GM12875 (cell line): Measurements from ENCODE around the gene TMEM121.

Experiments used
- H3K4me3 ChIP-seq: one replicate; pipeline ENCODE4 v1.5.1; 2011; ENCODE audit warnings: low read depth, low read length, control low read depth
- CTCF ChIP-seq: IDR thresholded peaks from 2 replicates; pipeline ENCODE4 v1.5.1; 2011; ENCODE audit warnings: low read depth, mild to moderate bottlenecking, control low read depth, inconsistent platforms, low read length, moderate library complexity, borderline replicate concordance; ENCODE audit not compliant: insufficient read depth

Gene TMEM121

DNA sequence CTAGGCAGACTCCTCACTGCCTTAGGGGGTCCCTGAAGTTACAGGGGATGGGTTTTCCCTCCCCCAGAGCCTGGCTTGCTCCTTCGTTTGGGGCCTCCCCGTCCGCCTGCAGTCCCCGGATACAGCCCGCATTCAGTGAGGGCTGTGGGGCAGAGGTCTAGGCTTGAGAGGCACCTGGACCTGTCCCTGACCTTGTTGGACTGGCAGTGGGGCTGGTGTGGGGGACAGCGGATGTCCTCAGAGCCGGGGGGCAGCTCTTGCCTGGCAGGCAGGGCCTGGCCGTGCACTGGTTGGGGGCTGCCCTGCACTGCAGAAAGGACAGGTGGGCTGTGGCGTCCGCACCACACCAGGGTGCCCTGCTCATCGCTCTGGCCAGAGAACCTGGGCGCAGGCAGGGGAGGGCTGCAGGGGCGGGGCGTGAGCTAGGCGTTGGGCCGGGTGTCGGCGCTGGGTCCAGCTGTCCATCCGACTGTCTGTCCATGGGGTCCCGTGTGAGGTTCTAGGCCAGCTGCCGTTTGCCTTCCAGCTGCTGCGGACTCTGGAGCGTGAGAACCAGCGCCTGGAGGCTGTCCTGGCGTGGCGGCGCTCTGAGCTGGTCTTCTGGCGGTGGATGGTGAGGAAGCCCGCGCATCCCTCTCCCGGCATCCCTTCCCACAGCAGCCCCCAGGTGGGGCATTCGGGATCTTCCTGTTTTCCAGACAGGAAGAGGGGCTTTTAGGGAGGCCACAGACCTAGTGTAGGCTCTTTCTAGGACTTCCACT is 29.4 kb upstream of the TMEM121 start:
- no peak for TF ChIP-seq CTCF
- H3K4me3 ChIP-seq: no peak overlapping the region

DNA sequence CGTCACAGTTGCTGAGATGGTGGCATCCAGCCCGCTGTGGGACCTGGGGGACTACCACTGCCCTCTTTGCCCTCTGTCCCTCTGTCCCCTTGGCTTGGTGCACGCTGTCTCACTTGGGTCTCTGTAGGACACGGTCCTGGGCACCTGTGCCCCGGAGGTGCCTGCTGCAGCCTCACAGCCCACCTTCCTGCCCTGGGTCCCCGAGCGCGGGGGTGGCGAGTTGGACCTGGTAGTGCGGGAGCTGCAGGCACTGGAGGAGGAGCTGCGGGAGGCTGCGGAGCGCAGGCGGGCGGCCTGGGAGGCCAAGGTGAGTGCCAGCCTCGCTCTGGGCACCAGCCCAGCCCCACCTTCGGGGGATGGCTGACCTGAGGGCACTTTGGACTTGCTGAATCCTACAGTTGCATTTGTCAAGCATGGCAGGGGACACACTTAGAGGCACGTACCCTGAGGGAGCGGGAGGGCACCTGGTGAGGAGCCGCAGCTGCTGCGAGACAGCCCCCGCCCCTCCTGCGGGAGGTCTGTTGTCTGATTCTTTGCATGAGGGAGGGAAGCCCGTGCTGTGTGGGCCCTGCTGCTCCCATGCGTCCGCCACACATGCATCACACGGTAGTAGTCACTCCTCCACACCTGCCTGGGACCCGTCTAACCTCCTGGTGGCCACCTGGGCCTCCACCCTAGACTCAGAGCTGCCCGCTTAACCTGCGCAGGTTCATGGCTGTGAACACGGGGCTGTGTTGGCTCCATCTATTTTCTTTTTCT is 28.5 kb upstream of the TMEM121 start:
- no peak for TF ChIP-seq CTCF
- H3K4me3 ChIP-seq: no peak overlapping the region

DNA sequence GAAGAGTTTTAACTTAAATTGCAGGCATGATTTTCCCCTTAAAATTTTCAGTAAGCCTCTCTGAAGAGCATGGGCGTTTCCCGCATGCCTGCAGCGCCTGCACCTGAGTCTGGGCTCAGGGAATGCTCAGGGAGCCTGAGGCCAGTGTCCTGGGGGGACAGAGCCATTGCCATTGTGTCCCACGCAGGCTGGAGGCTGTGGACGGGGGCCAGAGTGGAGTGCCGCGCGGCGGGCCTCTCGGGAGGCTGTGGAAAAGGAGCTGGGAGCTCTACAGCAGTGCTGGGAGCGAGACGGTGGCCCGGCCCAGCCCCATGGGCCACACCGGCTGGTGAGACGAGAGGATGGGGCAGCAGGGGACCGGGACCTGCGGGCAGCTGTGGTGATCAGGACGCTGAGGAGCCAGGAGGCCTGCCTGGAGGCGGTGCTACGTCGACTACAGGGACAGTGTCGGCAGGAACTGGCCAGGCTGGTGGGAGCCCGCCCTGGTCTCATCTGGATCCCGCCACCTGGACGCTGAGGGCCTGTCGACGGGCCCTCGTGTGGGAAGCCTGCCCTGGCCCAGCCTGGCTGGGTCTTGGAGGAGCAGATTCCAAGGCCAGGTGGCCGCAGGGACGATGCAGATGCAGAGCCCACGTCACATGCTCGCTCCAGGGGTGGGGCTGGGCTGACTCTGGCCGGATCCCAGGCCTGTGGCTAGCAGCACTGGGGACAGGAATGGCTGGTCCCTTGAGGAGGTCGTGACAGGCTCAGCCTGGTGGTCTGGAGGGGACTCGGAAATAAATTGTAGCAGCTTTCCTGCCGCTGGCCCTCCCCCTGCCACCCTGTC is 27.7 kb upstream of the TMEM121 start:
- no peak overlapping the region for H3K4me3 ChIP-seq
- TF ChIP-seq CTCF: no peak

GRCh38 chr14:105499256-105500035 is 26.9 kb upstream of the TMEM121 start:
- no peak overlapping the region for H3K4me3 ChIP-seq
- TF ChIP-seq CTCF: no peak

GRCh38 chr14:105500036-105500725 is 26.2 kb upstream of the TMEM121 start:
- no peak for TF ChIP-seq CTCF
- no peak overlapping the region for H3K4me3 ChIP-seq

- H3K4me3 ChIP-seq: no peak overlapping the region
- TF ChIP-seq CTCF: no peak
Observed at GRCh38 chr14:105500726-105501101, 25.7 kb upstream of the TMEM121 start.
